Activated T-helper 1 cell treated with anti-CD3 and anti-CD28 coated beads, Interleukin-12 subunit alpha, Interleukin-12 subunit beta, Interleukin-2, Interleukin-4 antibody, amounts not matched to agents 30 ng/mL and 10 ng/mL and 1 ng/mL, durations not matched to agents 14 hours and 24 hours and 36 hours (primary cell): ENCODE measurements around the gene PRSS2. TPM values are rescaled to one million over a fixed set of nuclear protein-coding genes. Genes with fewer than 3 reads are reported as not detected.

ENCODE experiments used
- DNase-seq: peaks from one replicate; pipeline ENCODE4 v3.0.0; 2021; ENCODE audit warnings: low spot score
- H3K27ac Mint-ChIP-seq: one replicate; pipeline ENCODE4 v1.8.0; 2021; ENCODE audit warnings: mild to moderate bottlenecking, mixed read lengths
- H3K27me3 Mint-ChIP-seq: one replicate; pipeline ENCODE4 v1.8.0; 2022; ENCODE audit warnings: mild to moderate bottlenecking, moderate library complexity, mixed read lengths; ENCODE audit not compliant: insufficient read depth
- H3K36me3 Mint-ChIP-seq: one replicate; pipeline ENCODE4 v1.8.0; 2021; ENCODE audit warnings: low read depth, mixed read lengths
- H3K4me1 Mint-ChIP-seq: one replicate; pipeline ENCODE4 v1.8.0; 2021; ENCODE audit warnings: low read depth, mixed read lengths
- H3K4me3 Mint-ChIP-seq: one replicate; pipeline ENCODE4 v1.8.0; 2021; ENCODE audit warnings: mild to moderate bottlenecking, moderate library complexity, mixed read lengths
- H3K9me3 Mint-ChIP-seq: one replicate; pipeline ENCODE4 v1.8.0; 2021; ENCODE audit warnings: mixed read lengths
- intact Hi-C: fragments of 100-400 bp; cut with micrococcal nuclease; formaldehyde crosslinking; loops from one replicate; pipeline ENCODE4 v1.15.1; 2024
- total RNA-seq: library from RNA; stranded (reverse); gene quantifications from 2 replicates; pipeline ENCODE4 v1.2.3, GENCODE V29; 2022

PRSS2 gene
- total RNA-seq, 1 donor from 2014 or later = not detected

- DNase-seq = no peak
- intact Hi-C loops = loop anchor here (10.0 kb wide), 1 partner anchor 1877 kb away; the partner anchor contains the start of gene BRAF
Measured at GRCh38 chr7:142801601-142802295, 31.0 kb downstream of the PRSS2 start.

GRCh38 chr7:142802301-142802700 lies 31.5 kb downstream of the PRSS2 start:
- Mint-ChIP-seq H3K27me3 (no peaks in the 10 kb centered on the region), H3K9me3 (no peaks in the 10 kb centered on the region), H3K4me1 (peaks cover 91% of the 10 kb centered on the region), H3K36me3 (peaks cover 83% of the 10 kb centered on the region), H3K4me3 (peak overlapping the region; percentile 97), H3K27ac (peak overlapping the region; percentile 99)
- intact Hi-C loops = loop anchor here (10.0 kb wide), 1 partner anchor 1878 kb away; the partner anchor contains the start of gene BRAF
- no peak for DNase-seq

More at GRCh38 chr7:142801601-142802295, 31.0 kb downstream of the PRSS2 start:
- H3K9me3 Mint-ChIP-seq = no peaks in the 10 kb centered on the region
- peak overlapping the region; percentile 97 for H3K4me3 Mint-ChIP-seq
- H3K27me3 Mint-ChIP-seq = no peaks in the 10 kb centered on the region
- peaks cover 85% of the 10 kb centered on the region for H3K4me1 Mint-ChIP-seq
- peaks cover 81% of the 10 kb centered on the region for H3K36me3 Mint-ChIP-seq
- H3K27ac Mint-ChIP-seq = peak overlapping the region; percentile 99

- peak overlapping the region; percentile 99 for H3K27ac Mint-ChIP-seq
- H3K4me3 Mint-ChIP-seq = peak overlapping the region; percentile 97
- no peaks in the 10 kb centered on the region for H3K9me3 Mint-ChIP-seq
- H3K4me1 Mint-ChIP-seq = peaks cover 100% of the 10 kb centered on the region
- intact Hi-C loops = loop anchor here (10.0 kb wide), 1 partner anchor 1879 kb away; the partner anchor contains the start of gene BRAF
- peaks cover 67% of the 10 kb centered on the region for H3K36me3 Mint-ChIP-seq
- peaks cover 2% of the 10 kb centered on the region for H3K27me3 Mint-ChIP-seq
- no peak for DNase-seq
Measured at GRCh38 chr7:142803901-142804300, 33.1 kb downstream of the PRSS2 start.

- no peak for DNase-seq
- no peaks in the 10 kb centered on the region for H3K9me3 Mint-ChIP-seq
- peak overlapping the region; percentile 97 for H3K4me3 Mint-ChIP-seq
- peaks cover 58% of the 10 kb centered on the region for H3K36me3 Mint-ChIP-seq
- intact Hi-C loops = loop anchor here (5.0 to 10.0 kb wide), 5 partner anchors 307 to 1880 kb away; partner anchors contain the start of genes BRAF, GSTK1 and SSBP1
- H3K4me1 Mint-ChIP-seq = peaks cover 100% of the 10 kb centered on the region
- H3K27ac Mint-ChIP-seq = peak overlapping the region; percentile 99
- peaks cover 2% of the 10 kb centered on the region for H3K27me3 Mint-ChIP-seq
Measured at GRCh38 chr7:142804728-142805207, 34.0 kb downstream of the PRSS2 start.

- Mint-ChIP-seq H3K36me3 (peaks cover 51% of the 10 kb centered on the region), H3K4me1 (peaks cover 100% of the 10 kb centered on the region), H3K4me3 (peak overlapping the region; percentile 97), H3K27me3 (peaks cover 2% of the 10 kb centered on the region), H3K9me3 (no peaks in the 10 kb centered on the region), H3K27ac (peak overlapping the region; percentile 99)
- intact Hi-C loops = loop anchor here (5.0 to 10.0 kb wide), 5 partner anchors 308 to 1881 kb away; partner anchors contain the start of genes BRAF, GSTK1 and SSBP1
- no peak for DNase-seq
Measured at GRCh38 chr7:142805350-142806021, 34.7 kb downstream of the PRSS2 start.

- H3K4me3 Mint-ChIP-seq = peak overlapping the region; percentile 97
- peak overlapping the region; percentile 99 for H3K27ac Mint-ChIP-seq
- intact Hi-C loops = loop anchor here (5.0 to 10.0 kb wide), 5 partner anchors 309 to 1881 kb away; partner anchors contain the start of genes BRAF, GSTK1 and SSBP1
- H3K4me1 Mint-ChIP-seq = peaks cover 100% of the 10 kb centered on the region
- H3K27me3 Mint-ChIP-seq = peaks cover 2% of the 10 kb centered on the region
- no peak for DNase-seq
- peaks cover 46% of the 10 kb centered on the region for H3K36me3 Mint-ChIP-seq
- no peaks in the 10 kb centered on the region for H3K9me3 Mint-ChIP-seq
Measured at GRCh38 chr7:142806022-142806356, 35.2 kb downstream of the PRSS2 start.

- Mint-ChIP-seq H3K27ac (peak overlapping the region; percentile 99), H3K36me3 (peaks cover 38% of the 10 kb centered on the region), H3K27me3 (peaks cover 2% of the 10 kb centered on the region), H3K9me3 (no peaks in the 10 kb centered on the region), H3K4me3 (peak overlapping the region; percentile 79), H3K4me1 (peaks cover 100% of the 10 kb centered on the region)
- no peak for DNase-seq
- intact Hi-C loops = loop anchor here (5.0 to 10.0 kb wide), 5 partner anchors 310 to 1882 kb away; partner anchors contain the start of genes BRAF, GSTK1 and SSBP1
Measured at GRCh38 chr7:142806957-142807356, 36.2 kb downstream of the PRSS2 start.

- H3K27me3 Mint-ChIP-seq = peaks cover 2% of the 10 kb centered on the region
- DNase-seq = no peak
- peak overlapping the region; percentile 99 for H3K27ac Mint-ChIP-seq
- H3K4me1 Mint-ChIP-seq = peaks cover 100% of the 10 kb centered on the region
- intact Hi-C loops = loop anchor here (1.0 to 10.0 kb wide), 12 partner anchors 10 to 1883 kb away; partner anchors contain the start of genes BRAF, CASP2, GSTK1 and SSBP1
- no peaks in the 10 kb centered on the region for H3K9me3 Mint-ChIP-seq
- H3K4me3 Mint-ChIP-seq = peak overlapping the region; percentile 79
- H3K36me3 Mint-ChIP-seq = peaks cover 28% of the 10 kb centered on the region
Measured at GRCh38 chr7:142807855-142808460, 37.2 kb downstream of the PRSS2 start.

GRCh38 chr7:142808461-142808801 lies 37.7 kb downstream of the PRSS2 start:
- intact Hi-C loops = loop anchor here (1.0 to 10.0 kb wide), 12 partner anchors 10 to 1884 kb away; partner anchors contain the start of genes BRAF, CASP2, GSTK1 and SSBP1
- Mint-ChIP-seq H3K4me1 (peaks cover 100% of the 10 kb centered on the region), H3K27ac (peak overlapping the region; percentile 99), H3K4me3 (peak overlapping the region; percentile 79), H3K9me3 (no peaks in the 10 kb centered on the region), H3K27me3 (peaks cover 2% of the 10 kb centered on the region), H3K36me3 (peaks cover 23% of the 10 kb centered on the region)
- DNase-seq = no peak

- H3K9me3 Mint-ChIP-seq = no peaks in the 10 kb centered on the region
- peaks cover 2% of the 10 kb centered on the region for H3K27me3 Mint-ChIP-seq
- peaks cover 19% of the 10 kb centered on the region for H3K36me3 Mint-ChIP-seq
- H3K4me1 Mint-ChIP-seq = peaks cover 97% of the 10 kb centered on the region
- H3K4me3 Mint-ChIP-seq = peak overlapping the region; percentile 79
- peak; percentile 94 for DNase-seq
- peak overlapping the region; percentile 99 for H3K27ac Mint-ChIP-seq
- intact Hi-C loops = loop anchor here (1.0 to 10.0 kb wide), 18 partner anchors 11 to 1884 kb away; partner anchors contain the start of genes BRAF, CASP2, GSTK1 and SSBP1
Measured at GRCh38 chr7:142808802-142809583, 38.2 kb downstream of the PRSS2 start.

- no peak for DNase-seq
- H3K9me3 Mint-ChIP-seq = no peaks in the 10 kb centered on the region
- peaks cover 12% of the 10 kb centered on the region for H3K36me3 Mint-ChIP-seq
- H3K27ac Mint-ChIP-seq = peak overlapping the region; percentile 99
- intact Hi-C loops = loop anchor here (1.0 to 10.0 kb wide), 18 partner anchors 24 to 1885 kb away; partner anchors contain the start of genes BRAF, CASP2, GSTK1 and SSBP1
- peaks cover 2% of the 10 kb centered on the region for H3K27me3 Mint-ChIP-seq
- peak overlapping the region; percentile 79 for H3K4me3 Mint-ChIP-seq
- peaks cover 96% of the 10 kb centered on the region for H3K4me1 Mint-ChIP-seq
Measured at GRCh38 chr7:142809671-142810070, 38.9 kb downstream of the PRSS2 start.
